HG03097 (cell line): ENCODE measurements around the gene SPDYE4.

Experiments used
- ATAC-seq: cut with Tn5 transposase; IDR thresholded peaks from one replicate; pipeline ENCODE4 v1.9.1; 2021; ENCODE audit not compliant: unreplicated experiment, low FRiP score

Gene SPDYE4

GRCh38 chr17:8713878-8714277 is 44.5 kb downstream of the SPDYE4 start:
- ATAC-seq: no peak

GRCh38 chr17:8713315-8713714 is 45.0 kb downstream of the SPDYE4 start:
- ATAC-seq: no peak

GRCh38 chr17:8712698-8713097 is 45.6 kb downstream of the SPDYE4 start:
- ATAC-seq: no peak

GRCh38 chr17:8711291-8711690 is 47.1 kb downstream of the SPDYE4 start:
- ATAC-seq: no peak

- no peak for ATAC-seq
These were observed 47.5 kb downstream of the SPDYE4 start for GRCh38 chr17:8710813-8711212.

GRCh38 chr17:8709006-8709405 is 49.3 kb downstream of the SPDYE4 start:
- ATAC-seq: no peak

GRCh38 chr17:8708025-8708461 is 50.3 kb downstream of the SPDYE4 start:
- no peak for ATAC-seq

GRCh38 chr17:8707332-8708024 is 50.9 kb downstream of the SPDYE4 start:
- ATAC-seq: no peak

- ATAC-seq: no peak
These were observed 51.9 kb downstream of the SPDYE4 start for GRCh38 chr17:8706431-8706830.

- ATAC-seq: no peak
These were observed 52.9 kb downstream of the SPDYE4 start for GRCh38 chr17:8705427-8705826.

GRCh38 chr17:8703001-8703400 is 55.3 kb downstream of the SPDYE4 start:
- ATAC-seq: no peak

- ATAC-seq: no peak
These were observed 56.6 kb downstream of the SPDYE4 start for GRCh38 chr17:8701754-8702153.

GRCh38 chr17:8701221-8701620 is 57.1 kb downstream of the SPDYE4 start:
- no peak for ATAC-seq
